ENCODE data around the gene TMED4. TPM values are rescaled to one million over a fixed set of nuclear protein-coding genes. Genes with fewer than 3 reads are reported as not detected.

TMED4 gene
- total and polyA plus RNA-seq, 4 donors, result 26.9 to 97.1 (median 46.9) TPM

GRCh38 chr7:44602576-44602910 is 20.5 kb upstream of the TMED4 start:
- WGBS, result 83% methylated on average over 1 of the region's 1 CpG
- H3K27me3 ChIP-seq (ENCODE audit: control insufficient read depth in 4 of 4, insufficient read depth in 4 of 4, low read length in 3 of 4), result no peaks in the 10 kb centered on the region
- H3K9ac ChIP-seq (ENCODE audit: low read depth in 1 of 2, low read length in 2 of 2), result no peak overlapping the region
- H3K27ac ChIP-seq (ENCODE audit: low read depth in 1 of 2, low read length in 2 of 2), result no peak overlapping the region
- TF ChIP-seq YY1 (IDR thresholded peaks at IDR 0.05), result no peak
- TF ChIP-seq SP1 (IDR thresholded peaks at IDR 0.05), result no peak
- TF ChIP-seq TAF1 (conservative IDR thresholded peaks at IDR 0.05), result no peak
- TF ChIP-seq HNF4A (conservative IDR thresholded peaks at IDR 0.05), result no peak
- TF ChIP-seq ATF3 (IDR thresholded peaks at IDR 0.05), result no peak
- no peak for TF ChIP-seq FOXA2 (IDR thresholded peaks at IDR 0.05)
- no peak for TF ChIP-seq REST (IDR thresholded peaks at IDR 0.05)
- no peak for TF ChIP-seq FOXA1 (IDR thresholded peaks at IDR 0.05)
- TF ChIP-seq ZBTB33 (IDR thresholded peaks at IDR 0.05), result no peak
- no peak for TF ChIP-seq EGR1 (IDR thresholded peaks at IDR 0.05; ENCODE audit: low read depth in 2 of 2)
- no peak for TF ChIP-seq GABPA (IDR thresholded peaks at IDR 0.05 in 1 of 2, conservative IDR thresholded peaks at IDR 0.05 in 1 of 2)
- no peak for TF ChIP-seq CTCF (IDR thresholded peaks at IDR 0.05; ENCODE audit: low read depth, low read length, missing input control)
- TF ChIP-seq RXRA (IDR thresholded peaks at IDR 0.05), result no peak
- no peak for TF ChIP-seq RAD21 (IDR thresholded peaks at IDR 0.05)
- no peak for TF ChIP-seq HNF4G (IDR thresholded peaks at IDR 0.05)
- TF ChIP-seq JUND (IDR thresholded peaks at IDR 0.05), result no peak
- TF ChIP-seq MAX (IDR thresholded peaks at IDR 0.05), result no peak
- no peak for TF ChIP-seq NR2F2 (IDR thresholded peaks at IDR 0.05)
- H3K36me3 ChIP-seq (ENCODE audit: control insufficient read depth in 4 of 4, insufficient read depth in 3 of 4, low read depth in 1 of 4, low read length in 3 of 4), result no peaks in the 10 kb centered on the region
- H3K4me3 ChIP-seq (ENCODE audit: low read depth in 1 of 3, low read length in 3 of 3), result no peak overlapping the region
- peaks cover 0 to 12% (median 3%) of the 10 kb centered on the region in 4 donors for H3K4me1 ChIP-seq (ENCODE audit: control insufficient read depth in 4 of 4, insufficient read depth in 4 of 4, low read length in 3 of 4)
- no peak for DNase-seq (ENCODE audit: low spot score)
- H3K9me3 ChIP-seq (ENCODE audit: control insufficient read depth in 4 of 4, low read length in 3 of 4), result no peaks in the 10 kb centered on the region
